Measurements from ENCODE around the gene ENTHD1. TPM values are rescaled to one million over a fixed set of nuclear protein-coding genes. Genes with fewer than 3 reads are reported as not detected.
A peak's percentile ranks its signal among the peaks of the same experiment; 100 is the strongest.

Gene ENTHD1
- total and polyA plus RNA-seq, 9 of the 15 experiments (the other 6 are each of a cell fraction or from before 2014, with no cell fraction given) = 0.13 to 0.98 (median 0.35) TPM

GRCh38 chr22:39943337-39943736, 49.8 kb upstream of the ENTHD1 start:
- ATAC-seq = peak; percentile 30; the same call in 2 of the 3 replicates
- CTCF ChIA-PET (ENCODE audit: low intra/inter-chr PET ratio) = no interaction called here
- peaks cover 47% of the 10 kb centered on the region for H3K79me2 ChIP-seq (ENCODE audit: control insufficient read depth, insufficient read depth, low read length)
- TF ChIP-seq HINFP (tag; conservative IDR thresholded peaks at IDR 0.05; ENCODE audit: low read depth) (no peak), ZKSCAN3 (CRISPR knock-in tag; IDR thresholded peaks at IDR 0.05) (no peak), ZHX1 (conservative IDR thresholded peaks at IDR 0.05; ENCODE audit: low read length) (no peak), SMARCC2 (IDR thresholded peaks at IDR 0.05; ENCODE audit: low read depth) (no peak), XRCC4 (IDR thresholded peaks at IDR 0.05; ENCODE audit: extremely low read depth, insufficient read depth, insufficient read length) (no peak), ZBTB33 (CRISPR knock-in tag; IDR thresholded peaks at IDR 0.05) (peak; percentile 52; the same call in 1 of the 2 replicates), NRF1 (conservative IDR thresholded peaks at IDR 0.05 in 1 of 2, IDR thresholded peaks at IDR 0.05 in 1 of 2) (no peak), ZNF274 (IDR thresholded peaks at IDR 0.05; ENCODE audit: borderline replicate concordance, low read depth, low read length) (no peak), ARID3A (IDR thresholded peaks at IDR 0.05; ENCODE audit: borderline replicate concordance, low read depth, low read length) (no peak), TCF15 (CRISPR knock-in tag; IDR thresholded peaks at IDR 0.05) (no peak), ZNF143 (CRISPR knock-in tag; IDR thresholded peaks at IDR 0.05) (no peak)

More at GRCh38 chr22:39943337-39943736, 49.8 kb upstream of the ENTHD1 start:
- in situ Hi-C loops (cut with MboI) = no loop called here
- H3K36me3 ChIP-seq (ENCODE audit: control insufficient read depth, insufficient read depth, low read length) = no peaks in the 10 kb centered on the region; the same call in 2 of the 3 replicates
- H3K9me3 ChIP-seq (replicated peaks; ENCODE audit: control insufficient read depth, insufficient read depth, low read depth, low read length) = no peaks in the 10 kb centered on the region
- peak overlapping the region; percentile 28; the same call in 2 of the 3 replicates for H3K27ac ChIP-seq (ENCODE audit: extremely low read depth, low read depth, low read length)
- intact Hi-C loops (cut with micrococcal nuclease) = no loop called here
- no peak overlapping the region for H3K4me3 ChIP-seq
- no peak for FAIRE-seq
- 0 out of 2 replicates have a peak overlapping the region, but pooled peaks have one; percentile 67 for H2AFZ ChIP-seq (ENCODE audit: low read depth, low read length)
- no TSS peak for BruUV-seq (replicated peaks)
- peak in 2 of 4 experiments; percentile 26 to 28 for DNase-seq (ENCODE audit: extremely low read depth in 1 of 4, low spot score in 3 of 4)
- 74% methylated on average over 5 of the region's 5 CpGs for WGBS (ENCODE audit: insufficient coverage, low coverage, missing lambda C conversion rate)
- no peaks in the 10 kb centered on the region for H4K20me1 ChIP-seq (replicated peaks; ENCODE audit: control insufficient read depth, insufficient read depth, low read length)
- H3K9me1 ChIP-seq (ENCODE audit: control insufficient read depth, insufficient read depth, low read length) = no peaks in the 10 kb centered on the region
- peak overlapping the region in 1 of 2 experiments; percentile 23; a peak in 1 of 4 replicates for H3K9ac ChIP-seq (ENCODE audit: insufficient read depth in 1 of 2, low read depth in 2 of 2, low read length in 2 of 2)
- H3K4me2 ChIP-seq (ENCODE audit: insufficient read depth, low read length) = no peak overlapping the region
- POLR2A ChIA-PET = interaction anchor here (0.8 to 2.1 kb wide), 5 partner anchors 10 to 255 kb away, joined by 3 to 7 read pairs (median 5); no protein-coding TSS in a partner anchor
- H3K27me3 ChIP-seq (ENCODE audit: control insufficient read depth in 2 of 2, insufficient read depth in 2 of 2, low read length in 2 of 2) = no peaks in the 10 kb centered on the region
- peaks cover 16 to 47% of the 10 kb centered on the region in 2 experiments for H3K4me1 ChIP-seq (replicated peaks in 1 of 2; ENCODE audit: control insufficient read depth in 2 of 2, insufficient read depth in 2 of 2, low read length in 2 of 2)

Data from K562 (cell line).